Peyer's patch (tissue), 4 donors: ENCODE data around the gene RNF123.
"Not testable (repeated sequence)": the region's sequence is repeated elsewhere in the genome, so short reads cannot be mapped to it uniquely, and the experiment has no call there.

ENCODE experiments used
- CTCF ChIP-seq, 6 experiments: fragments of 450-650 bp in 4 of 6; fragments of 200-600 bp in 2 of 6; sonication (generic) in 1 of 6; IDR thresholded peaks; one replicate each; pipeline ENCODE4 v1.5.1; 2017 to 2019; ENCODE audit warnings: antibody characterized with exemption in 6 of 6, mild to moderate bottlenecking in 3 of 6, moderate library complexity in 1 of 6
- POLR2A ChIP-seq, 2 donors: fragments of 450-650 bp; IDR thresholded peaks; one replicate each; pipeline ENCODE4 v1.5.1; 2017; ENCODE audit warnings: antibody characterized with exemption in 2 of 2, mild to moderate bottlenecking in 2 of 2, moderate library complexity in 2 of 2

GRCh38 chr3:49748874-49749273 is 59.5 kb downstream of the RNF123 start:
- TF ChIP-seq CTCF, POLR2A (IDR thresholded peaks at IDR 0.05): not testable (repeated sequence)
